ENCODE results near the gene STARD9.

DNA sequence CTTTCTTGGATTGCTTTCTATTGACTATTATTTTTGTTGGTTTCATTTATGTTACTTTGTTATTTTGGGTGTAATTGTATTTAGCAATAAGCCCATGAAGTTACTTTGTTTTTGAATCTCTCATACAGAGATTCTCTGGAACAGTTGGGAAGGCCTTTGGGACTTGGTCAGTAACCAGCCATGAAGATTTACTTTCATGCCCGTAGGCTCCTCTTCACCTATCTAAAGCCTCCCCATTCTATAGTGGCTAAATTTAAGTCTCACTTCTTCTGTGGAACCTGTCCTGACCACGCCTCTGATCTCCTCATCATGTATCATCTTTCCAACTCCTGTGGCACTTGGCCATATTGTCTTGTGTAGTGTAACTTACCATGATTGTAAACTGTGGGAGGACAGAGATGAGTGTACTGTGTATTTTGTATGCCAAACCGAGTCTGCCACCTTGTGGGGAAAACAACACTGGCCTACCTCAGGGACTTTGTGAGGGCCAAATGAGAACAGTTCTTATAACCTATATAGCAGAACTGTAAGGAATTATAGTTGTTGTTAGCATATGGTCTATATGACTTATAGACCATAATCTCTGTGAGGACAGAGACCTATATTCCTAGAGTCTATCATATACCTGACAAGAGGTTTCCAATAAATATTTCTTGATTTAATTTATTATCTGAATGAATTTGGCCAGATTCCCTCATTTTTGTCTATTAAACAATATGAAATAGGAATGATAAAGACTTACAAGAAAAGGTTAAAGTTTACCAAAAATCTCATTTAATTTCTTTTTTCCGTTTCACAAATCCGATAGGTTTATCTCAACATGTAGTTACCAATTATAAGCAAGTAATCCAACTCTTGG, 75.0 kb downstream of the STARD9 start:
- TF ChIP-seq, protein P1, sequence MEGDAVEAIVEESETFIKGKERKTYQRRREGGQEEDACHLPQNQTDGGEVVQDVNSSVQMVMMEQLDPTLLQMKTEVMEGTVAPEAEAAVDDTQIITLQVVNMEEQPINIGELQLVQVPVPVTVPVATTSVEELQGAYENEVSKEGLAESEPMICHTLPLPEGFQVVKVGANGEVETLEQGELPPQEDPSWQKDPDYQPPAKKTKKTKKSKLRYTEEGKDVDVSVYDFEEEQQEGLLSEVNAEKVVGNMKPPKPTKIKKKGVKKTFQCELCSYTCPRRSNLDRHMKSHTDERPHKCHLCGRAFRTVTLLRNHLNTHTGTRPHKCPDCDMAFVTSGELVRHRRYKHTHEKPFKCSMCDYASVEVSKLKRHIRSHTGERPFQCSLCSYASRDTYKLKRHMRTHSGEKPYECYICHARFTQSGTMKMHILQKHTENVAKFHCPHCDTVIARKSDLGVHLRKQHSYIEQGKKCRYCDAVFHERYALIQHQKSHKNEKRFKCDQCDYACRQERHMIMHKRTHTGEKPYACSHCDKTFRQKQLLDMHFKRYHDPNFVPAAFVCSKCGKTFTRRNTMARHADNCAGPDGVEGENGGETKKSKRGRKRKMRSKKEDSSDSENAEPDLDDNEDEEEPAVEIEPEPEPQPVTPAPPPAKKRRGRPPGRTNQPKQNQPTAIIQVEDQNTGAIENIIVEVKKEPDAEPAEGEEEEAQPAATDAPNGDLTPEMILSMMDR (IDR thresholded peaks at IDR 0.05; ENCODE audit: insufficient read depth, low read depth, low read length), result peak; percentile 88
- TF ChIP-seq EZH2 (IDR thresholded peaks at IDR 0.05; ENCODE audit: insufficient read depth, low read length), result no peak
